Measurements from ENCODE around the gene ZC3H12A.

Gene ZC3H12A

GRCh38 chr1:37448691-37449417 is 25.5 kb upstream of the ZC3H12A start:
- Histone ChIP-seq H3K36me3 (ENCODE audit: control insufficient read depth in 2 of 2, insufficient read depth in 1 of 2, low read length in 2 of 2) (no peaks in the 10 kb centered on the region), H3K4me1 (ENCODE audit: control insufficient read depth, insufficient read depth, low read length) (no peaks in the 10 kb centered on the region), H3K27ac (ENCODE audit: extremely low read depth, low read depth, low read length) (no peak overlapping the region), H3K4me3 (ENCODE audit: low read depth, low read length) (no peak overlapping the region), H3K9me3 (ENCODE audit: control insufficient read depth, insufficient read depth, low read depth, low read length) (no peaks in the 10 kb centered on the region)
- ChIA-PET CTCF (interaction anchor here (1.3 to 3.1 kb wide), 4 partner anchors 10 to 233 kb away, joined by 4 to 20 read pairs (median 8); no protein-coding TSS in a partner anchor), POLR2A (interaction anchor here (0.5 to 1.2 kb wide), 2 partner anchors 39 to 521 kb away, joined by 3 to 4 read pairs; no protein-coding TSS in a partner anchor)
- TF ChIP-seq ZNF18 (tag by site-specific recombination; IDR thresholded peaks at IDR 0.05): no peak
- TF ChIP-seq ZNF341 (tag by site-specific recombination; IDR thresholded peaks at IDR 0.05; ENCODE audit: low read depth): peak; percentile 37; the same call in 1 of the 2 replicates

DNA sequence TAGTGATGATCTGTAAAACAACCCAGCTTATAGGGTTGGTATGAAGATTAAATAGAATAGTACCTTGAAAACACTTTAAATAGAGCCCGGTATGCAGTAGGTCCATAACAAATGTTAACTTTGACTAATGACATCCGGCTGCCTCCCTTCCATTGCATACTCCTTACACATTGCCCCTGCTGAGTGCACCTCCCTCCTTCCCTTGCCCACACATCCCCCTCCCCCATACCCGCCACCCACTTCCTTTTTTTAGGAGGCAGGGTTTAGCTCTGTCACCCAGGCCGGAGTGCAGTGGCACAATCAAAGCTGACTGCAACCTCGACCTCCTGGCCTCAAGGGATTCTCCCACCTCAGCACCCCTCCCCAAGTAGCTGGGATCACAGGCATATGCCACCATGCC is 24.4 kb upstream of the ZC3H12A start:
- Histone ChIP-seq H3K36me3 (ENCODE audit: control insufficient read depth in 2 of 2, insufficient read depth in 1 of 2, low read length in 2 of 2) (no peaks in the 10 kb centered on the region), H3K4me3 (ENCODE audit: low read depth, low read length) (no peak overlapping the region), H3K4me1 (ENCODE audit: control insufficient read depth, insufficient read depth, low read length) (no peaks in the 10 kb centered on the region), H3K27ac (ENCODE audit: extremely low read depth, low read depth, low read length) (no peak overlapping the region), H3K9me3 (ENCODE audit: control insufficient read depth, insufficient read depth, low read depth, low read length) (no peaks in the 10 kb centered on the region)
- CTCF ChIA-PET: interaction anchor here (1.3 to 3.1 kb wide), 4 partner anchors 9 to 232 kb away, joined by 4 to 20 read pairs (median 8); no protein-coding TSS in a partner anchor
- POLR2A ChIA-PET: interaction anchor here (1.2 kb wide), 1 partner anchor 38 kb away, joined by 4 read pairs; no protein-coding TSS in a partner anchor
- TF ChIP-seq, protein P1, sequence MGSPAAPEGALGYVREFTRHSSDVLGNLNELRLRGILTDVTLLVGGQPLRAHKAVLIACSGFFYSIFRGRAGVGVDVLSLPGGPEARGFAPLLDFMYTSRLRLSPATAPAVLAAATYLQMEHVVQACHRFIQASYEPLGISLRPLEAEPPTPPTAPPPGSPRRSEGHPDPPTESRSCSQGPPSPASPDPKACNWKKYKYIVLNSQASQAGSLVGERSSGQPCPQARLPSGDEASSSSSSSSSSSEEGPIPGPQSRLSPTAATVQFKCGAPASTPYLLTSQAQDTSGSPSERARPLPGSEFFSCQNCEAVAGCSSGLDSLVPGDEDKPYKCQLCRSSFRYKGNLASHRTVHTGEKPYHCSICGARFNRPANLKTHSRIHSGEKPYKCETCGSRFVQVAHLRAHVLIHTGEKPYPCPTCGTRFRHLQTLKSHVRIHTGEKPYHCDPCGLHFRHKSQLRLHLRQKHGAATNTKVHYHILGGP (tag by site-specific recombination; IDR thresholded peaks at IDR 0.05): no peak
- no peak for TF ChIP-seq ZNF488 (tag by site-specific recombination; IDR thresholded peaks at IDR 0.05)
- TF ChIP-seq SALL2 (tag by site-specific recombination; IDR thresholded peaks at IDR 0.05; ENCODE audit: borderline replicate concordance): no peak
- TF ChIP-seq ZFP69B (tag by site-specific recombination; IDR thresholded peaks at IDR 0.05): no peak
- TF ChIP-seq ZNF48 (tag by site-specific recombination; IDR thresholded peaks at IDR 0.05): no peak
- peak; percentile 73 for TF ChIP-seq EGR2 (tag by site-specific recombination; IDR thresholded peaks at IDR 0.05; ENCODE audit: low read depth)
- peak; percentile 81 for TF ChIP-seq ZFHX2 (tag by site-specific recombination; conservative IDR thresholded peaks at IDR 0.05)
- TF ChIP-seq ZNF555 (tag by site-specific recombination; conservative IDR thresholded peaks at IDR 0.05): no peak
- no peak for TF ChIP-seq ZFP3 (tag by site-specific recombination; IDR thresholded peaks at IDR 0.05; ENCODE audit: low read depth)
- no peak for TF ChIP-seq ZBTB21 (tag by site-specific recombination; IDR thresholded peaks at IDR 0.05)
- no peak for TF ChIP-seq ZNF473 (tag by site-specific recombination; IDR thresholded peaks at IDR 0.05)

GRCh38 chr1:37452416-37452815 is 22.0 kb upstream of the ZC3H12A start:
- Histone ChIP-seq H3K4me1 (ENCODE audit: control insufficient read depth, insufficient read depth, low read length) (no peaks in the 10 kb centered on the region), H3K36me3 (ENCODE audit: control insufficient read depth in 2 of 2, insufficient read depth in 1 of 2, low read length in 2 of 2) (no peaks in the 10 kb centered on the region), H3K4me3 (ENCODE audit: low read depth, low read length) (no peak overlapping the region), H3K27ac (ENCODE audit: extremely low read depth, low read depth, low read length) (no peak overlapping the region), H3K9me3 (ENCODE audit: control insufficient read depth, insufficient read depth, low read depth, low read length) (no peaks in the 10 kb centered on the region)
- CTCF ChIA-PET: interaction anchor here (5.7 to 8.1 kb wide), 2 partner anchors 34 to 229 kb away, joined by 58 to 154 read pairs; no protein-coding TSS in a partner anchor
- TF ChIP-seq TRIM28 (IDR thresholded peaks at IDR 0.05; ENCODE audit: borderline replicate concordance, low read length) (no peak), ZNF791 (tag by site-specific recombination; IDR thresholded peaks at IDR 0.05) (no peak), ZNF274 (IDR thresholded peaks at IDR 0.05; ENCODE audit: low read length) (no peak), ZNF274 (tag by site-specific recombination; IDR thresholded peaks at IDR 0.05; ENCODE audit: borderline replicate concordance) (no peak), ZNF670 (tag by site-specific recombination; IDR thresholded peaks at IDR 0.05; ENCODE audit: low read depth) (no peak), ZBTB26 (tag by site-specific recombination; optimal IDR thresholded peaks at IDR 0.05) (no peak), KLF10 (tag by site-specific recombination; IDR thresholded peaks at IDR 0.05) (no peak), ZNF354C (tag by site-specific recombination; IDR thresholded peaks at IDR 0.05; ENCODE audit: borderline replicate concordance, low read depth) (no peak), ZNF664 (tag by site-specific recombination; IDR thresholded peaks at IDR 0.05) (no peak), ZNF555 (tag by site-specific recombination; conservative IDR thresholded peaks at IDR 0.05) (no peak), GLIS1 (tag by site-specific recombination; IDR thresholded peaks at IDR 0.05) (no peak), RBAK (tag by site-specific recombination; IDR thresholded peaks at IDR 0.05) (no peak), SP2 (tag by site-specific recombination; IDR thresholded peaks at IDR 0.05) (no peak), BCL11A (tag by site-specific recombination; IDR thresholded peaks at IDR 0.05; ENCODE audit: low read depth) (no peak), ZNF416 (tag by site-specific recombination; IDR thresholded peaks at IDR 0.05) (no peak)
- POLR2A ChIA-PET: interaction anchor here (0.6 kb wide), 1 partner anchor 146 kb away, joined by 3 read pairs; no protein-coding TSS in a partner anchor
